HG03439 (cell line): ENCODE measurements around the gene SCAANT1.
A peak's percentile ranks its signal among the peaks of the same experiment; 100 is the strongest.

ENCODE experiments used
- ATAC-seq: cut with Tn5 transposase; IDR thresholded peaks from one replicate; pipeline ENCODE4 v1.9.1; 2021; ENCODE audit warnings: mild to moderate bottlenecking, moderate library complexity; ENCODE audit not compliant: unreplicated experiment

Gene SCAANT1

DNA sequence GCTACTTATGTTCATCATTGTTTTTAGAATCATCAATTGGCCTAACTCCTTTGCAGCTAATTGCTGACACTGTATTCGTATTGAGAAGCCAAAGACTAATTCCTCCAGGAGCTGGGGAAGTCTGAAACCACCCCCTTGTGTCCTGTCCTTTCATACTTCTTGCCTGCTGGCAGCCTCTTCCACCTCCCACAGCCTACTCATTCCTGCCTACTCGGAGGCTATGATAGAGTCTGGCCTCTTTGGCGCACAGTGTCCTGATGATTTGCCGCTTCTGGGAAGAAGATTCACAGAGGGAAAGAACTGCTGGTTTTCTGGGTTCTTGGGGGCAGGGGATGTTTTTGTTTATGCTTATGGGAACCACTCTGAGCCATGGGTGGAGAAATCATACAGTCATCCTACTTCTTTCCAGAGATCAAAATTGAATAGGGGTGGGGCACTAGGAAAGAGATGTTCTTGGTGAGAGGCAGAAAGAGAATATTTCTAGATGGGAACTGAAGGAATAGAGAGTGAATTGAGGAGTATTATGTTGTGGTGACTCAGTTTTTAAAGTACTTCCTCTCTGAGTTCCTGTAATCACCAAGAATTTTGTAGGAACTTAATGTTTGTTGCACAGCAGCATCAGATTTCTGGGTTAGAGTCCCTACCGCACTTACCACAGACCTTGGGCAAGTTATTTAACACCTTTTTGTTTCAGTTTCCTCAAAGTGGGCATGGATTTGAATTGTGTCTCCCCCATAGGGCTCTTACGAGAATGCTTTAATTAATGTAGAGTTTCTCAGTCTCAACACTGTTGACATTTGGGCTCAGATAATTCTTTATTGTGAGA is 22.1 kb upstream of the SCAANT1 start:
- no peak for ATAC-seq

DNA sequence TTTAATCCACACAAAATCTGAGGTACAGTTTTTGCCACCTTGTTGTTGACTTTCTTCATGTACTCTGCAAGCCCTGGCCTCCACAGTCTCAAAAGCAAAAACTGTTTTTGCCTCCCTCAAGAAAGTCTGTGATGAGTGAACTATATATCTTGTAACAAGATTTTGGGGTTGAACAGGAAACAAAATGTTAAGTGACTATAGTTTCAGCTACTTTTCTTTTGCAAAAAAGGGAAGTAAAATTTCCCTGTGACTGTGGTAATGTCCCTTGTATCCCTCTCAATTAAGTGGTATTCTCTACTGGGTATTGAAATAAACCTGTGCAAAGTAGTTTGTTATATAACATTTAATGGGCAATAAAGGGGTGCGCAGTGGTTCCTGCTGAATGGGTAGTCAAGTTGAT is 21.3 kb upstream of the SCAANT1 start:
- peak; percentile 45 for ATAC-seq

- ATAC-seq: no peak
These were observed 20.5 kb upstream of the SCAANT1 start for GRCh38 chr3:63932509-63933212.

DNA sequence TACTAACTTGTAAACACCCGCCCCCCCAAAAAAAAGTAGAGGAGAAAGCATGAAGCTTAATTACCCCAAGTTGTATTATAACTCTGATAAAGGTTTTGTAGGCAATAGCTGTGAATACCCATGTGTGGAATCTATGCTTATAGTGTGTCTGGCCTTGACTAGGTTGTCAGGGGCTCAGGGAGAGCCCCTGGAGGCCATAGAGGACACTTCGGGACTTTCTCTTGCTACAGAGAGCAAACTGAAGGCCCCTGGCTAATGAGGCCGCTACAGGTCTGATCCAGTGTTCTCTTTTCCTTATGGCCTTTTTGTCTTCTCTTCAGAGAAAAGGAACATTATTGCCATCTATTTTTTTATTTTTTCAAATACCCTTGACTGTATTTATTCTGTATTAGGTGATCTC is 19.1 kb upstream of the SCAANT1 start:
- no peak for ATAC-seq

- peak; percentile 54 for ATAC-seq
These were observed 15.5 kb upstream of the SCAANT1 start for GRCh38 chr3:63927422-63928280.

DNA sequence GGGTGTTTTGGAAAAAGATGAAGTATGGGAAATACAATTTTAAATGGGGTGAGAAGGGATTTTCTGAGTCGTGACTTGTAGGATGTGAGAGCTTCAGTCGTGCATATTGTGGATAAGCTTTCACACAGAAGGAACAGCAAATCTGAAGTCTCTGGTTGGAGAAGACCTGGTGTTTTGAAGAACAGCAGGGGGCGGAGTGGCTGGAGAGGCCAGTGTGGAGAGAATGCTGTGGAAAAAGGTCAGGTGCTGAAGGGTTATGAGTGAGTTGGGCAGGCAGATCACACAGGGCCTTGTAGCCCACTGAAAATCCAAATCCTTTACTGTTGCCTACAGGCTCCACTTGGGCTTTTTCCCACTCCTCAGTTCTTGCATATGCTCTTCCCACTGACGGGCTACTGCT is 14.1 kb upstream of the SCAANT1 start:
- ATAC-seq: no peak

DNA sequence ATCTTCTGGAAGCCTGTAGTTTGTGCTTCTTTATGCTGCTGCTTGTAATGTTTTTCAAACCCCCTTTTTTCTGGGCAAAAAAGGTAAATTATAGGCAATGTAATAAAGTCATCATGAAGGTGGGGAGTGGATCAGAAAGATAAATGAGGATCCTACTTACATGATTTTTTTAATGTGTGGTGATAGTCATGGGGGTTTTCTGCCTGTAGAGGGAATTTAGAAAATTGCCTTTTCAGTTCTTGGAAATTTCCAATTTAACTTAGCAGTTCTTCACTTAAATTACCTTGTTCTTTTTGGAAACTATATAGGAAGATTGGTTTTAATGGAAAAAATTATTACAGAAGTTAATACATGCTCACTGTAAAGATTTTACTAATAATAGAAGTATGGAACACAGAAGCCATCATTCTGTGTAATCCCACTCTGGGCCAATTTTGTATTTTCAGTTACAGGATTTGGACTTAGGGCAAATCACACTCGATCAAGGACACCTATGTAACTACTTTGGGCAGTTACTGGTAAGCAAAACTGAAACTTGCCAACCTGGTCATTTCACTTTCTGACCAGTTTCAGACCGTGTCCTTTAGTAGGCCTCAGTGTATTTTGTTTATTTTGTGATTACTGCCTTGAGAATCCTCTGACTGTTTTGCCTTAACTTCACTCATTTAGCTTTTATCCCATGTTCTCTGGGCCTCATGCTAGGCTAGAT is 10.5 kb upstream of the SCAANT1 start:
- no peak for ATAC-seq

DNA sequence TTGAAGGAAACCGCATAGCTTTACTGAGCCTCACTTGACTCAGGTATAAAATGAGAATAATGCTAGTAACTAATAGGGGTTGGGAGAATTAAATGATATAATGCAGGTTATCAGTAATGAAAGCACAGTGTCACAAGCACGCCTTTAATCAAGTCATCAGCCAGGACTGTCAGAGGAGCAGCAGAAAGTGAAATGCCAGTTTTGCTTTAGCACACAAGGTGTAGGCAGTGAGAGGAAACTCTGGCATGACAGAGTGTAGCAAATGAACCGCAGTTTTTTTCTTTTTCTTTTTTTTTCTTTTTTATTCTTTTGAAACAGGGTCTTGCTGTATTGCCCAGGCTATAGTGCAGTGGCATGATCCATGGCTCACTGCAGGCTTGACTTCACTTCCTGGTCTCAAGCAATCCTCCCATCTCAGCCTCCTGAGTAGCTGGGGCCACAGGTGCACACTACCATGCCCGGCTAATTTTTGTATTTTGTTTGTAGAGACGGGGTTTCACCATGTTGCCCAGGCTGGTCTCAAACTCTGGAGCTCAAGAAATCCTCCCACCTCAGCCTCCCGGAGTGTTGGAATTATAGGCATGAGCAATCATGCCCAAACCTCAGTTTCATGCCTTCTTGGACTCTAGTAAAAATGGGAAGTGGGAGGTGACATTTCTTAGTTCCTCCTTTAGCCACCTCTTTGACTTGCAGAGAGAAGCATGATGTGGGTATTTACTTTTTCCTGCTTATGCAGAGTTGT is 9.7 kb upstream of the SCAANT1 start:
- ATAC-seq: peak; percentile 64

DNA sequence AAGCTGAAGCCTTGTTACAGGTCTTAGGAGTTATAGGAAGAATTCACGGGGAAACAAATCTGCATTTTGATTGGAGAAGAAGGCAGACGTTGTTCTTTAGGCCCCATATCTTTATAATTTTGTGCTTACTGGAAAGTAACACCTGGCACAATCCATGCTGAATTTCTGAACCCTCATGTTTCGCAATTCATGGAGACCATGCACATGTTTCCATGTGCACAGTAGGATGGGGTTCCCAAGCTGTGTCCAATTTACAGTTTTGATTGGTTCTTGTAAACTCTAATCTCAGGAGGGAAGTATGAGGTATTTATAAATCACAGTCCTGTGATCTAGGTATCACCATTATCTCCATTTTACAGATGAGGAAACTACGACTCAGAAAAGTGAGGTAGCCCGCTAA is 7.8 kb upstream of the SCAANT1 start:
- ATAC-seq: no peak

DNA sequence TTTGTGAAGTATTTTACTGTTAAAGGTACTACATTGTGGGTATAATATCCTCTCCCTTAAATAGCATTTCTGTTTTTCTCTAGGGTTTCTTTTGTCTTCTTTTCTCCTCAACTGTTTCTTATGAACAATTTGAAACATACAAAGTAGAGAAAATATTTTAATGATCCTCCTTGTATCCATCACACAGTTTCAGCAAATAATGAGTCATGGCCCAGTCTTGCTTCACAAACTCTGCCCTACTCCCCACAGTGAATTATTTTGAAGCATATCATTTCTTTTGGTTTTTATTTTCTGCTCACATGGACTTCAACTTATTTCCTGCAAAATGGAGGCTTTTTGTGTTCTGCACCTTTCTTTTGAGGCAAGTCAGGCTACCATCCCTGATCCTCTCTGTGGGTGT is 6.1 kb upstream of the SCAANT1 start:
- no peak for ATAC-seq

DNA sequence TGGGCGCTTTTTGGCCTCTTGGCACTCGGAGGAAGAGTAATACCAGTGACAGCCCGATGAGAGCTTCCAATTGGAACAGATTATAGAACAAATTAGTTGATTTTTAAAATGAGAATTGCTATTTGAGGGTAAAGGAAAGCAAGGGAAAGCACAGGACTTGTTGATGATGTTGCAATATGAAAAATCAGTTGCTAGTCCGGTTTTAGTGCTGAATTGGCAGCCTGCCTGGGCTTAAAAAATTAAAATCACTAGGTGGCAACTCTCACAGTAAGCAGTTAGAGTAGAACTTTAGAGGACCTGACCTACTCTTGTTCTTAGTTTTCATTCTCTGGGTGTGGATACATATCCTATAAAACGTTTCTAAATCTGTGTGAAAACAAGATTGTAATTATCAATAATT is 2.1 kb upstream of the SCAANT1 start:
- no peak for ATAC-seq

DNA sequence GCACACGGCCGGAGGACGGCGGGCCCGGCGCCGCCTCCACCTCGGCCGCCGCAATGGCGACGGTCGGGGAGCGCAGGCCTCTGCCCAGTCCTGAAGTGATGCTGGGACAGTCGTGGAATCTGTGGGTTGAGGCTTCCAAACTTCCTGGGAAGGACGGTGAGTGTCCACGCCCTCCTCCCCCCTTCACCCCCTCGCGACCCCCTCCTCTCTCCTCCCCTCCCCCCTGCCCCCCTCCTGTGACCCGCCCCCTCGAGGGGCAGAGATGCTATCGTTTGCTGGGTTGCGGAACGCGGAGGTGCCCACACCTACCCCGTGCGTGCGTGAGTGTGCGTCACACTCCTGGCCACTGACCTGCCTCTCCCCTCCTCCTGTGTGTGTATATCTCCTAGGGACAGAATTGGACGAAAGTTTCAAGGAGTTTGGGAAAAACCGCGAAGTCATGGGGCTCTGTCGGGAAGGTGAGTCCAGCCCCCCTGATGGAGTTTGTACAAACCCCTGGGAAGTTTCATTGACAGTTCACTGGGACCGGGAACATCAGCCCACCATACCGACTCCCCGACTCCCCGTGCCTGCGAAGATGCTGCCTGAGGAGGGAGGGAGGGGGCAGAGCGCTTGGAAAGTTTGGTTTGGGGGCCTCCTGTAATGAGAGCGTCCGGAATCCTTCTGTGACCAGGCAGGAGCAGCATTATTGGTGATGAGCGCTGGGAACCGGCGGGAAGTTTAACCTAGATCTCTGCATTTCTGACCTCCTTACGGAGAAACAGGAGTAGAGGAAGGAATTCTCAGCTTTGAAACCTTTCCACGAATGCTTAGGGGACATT is 795 bp upstream of the SCAANT1 start:
- ATAC-seq: peak; percentile 10

DNA sequence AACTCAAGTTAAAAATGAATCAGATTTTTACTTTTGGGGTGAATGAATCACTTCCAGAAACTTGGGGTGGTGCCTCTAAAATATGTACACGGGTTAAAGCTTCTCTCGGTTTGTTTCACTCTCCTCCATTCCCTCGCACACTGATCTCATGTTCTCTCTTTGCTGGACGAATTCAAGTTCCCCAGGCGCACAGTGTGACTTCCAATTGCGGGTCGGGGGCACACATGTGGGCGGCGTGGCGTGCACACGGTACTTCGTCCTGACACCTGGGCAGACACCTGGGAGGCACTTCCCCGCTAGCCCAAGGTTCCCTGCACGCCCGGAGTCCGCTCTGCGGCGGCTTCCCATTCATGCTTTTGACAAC is 692 bp downstream of the SCAANT1 start:
- ATAC-seq: no peak

DNA sequence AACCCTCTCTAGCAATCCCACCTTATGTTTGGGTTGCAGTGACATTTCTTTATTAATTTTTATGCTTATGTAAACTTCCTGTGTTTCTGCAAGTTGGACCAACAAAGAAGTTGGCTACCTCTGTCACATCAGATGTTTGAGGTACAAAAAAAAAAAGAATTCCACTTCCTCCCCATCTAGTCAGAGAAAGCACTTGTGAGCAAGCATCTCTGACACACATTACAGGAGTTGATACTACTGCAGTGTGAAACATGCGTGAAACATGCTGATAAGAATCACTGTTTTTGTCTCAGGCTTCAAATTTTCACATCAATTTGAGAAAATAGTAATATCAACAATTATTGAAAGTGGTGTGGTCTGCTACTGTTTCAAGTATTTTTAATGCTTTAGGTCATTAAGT is 1.3 kb downstream of the SCAANT1 start:
- ATAC-seq: no peak

DNA sequence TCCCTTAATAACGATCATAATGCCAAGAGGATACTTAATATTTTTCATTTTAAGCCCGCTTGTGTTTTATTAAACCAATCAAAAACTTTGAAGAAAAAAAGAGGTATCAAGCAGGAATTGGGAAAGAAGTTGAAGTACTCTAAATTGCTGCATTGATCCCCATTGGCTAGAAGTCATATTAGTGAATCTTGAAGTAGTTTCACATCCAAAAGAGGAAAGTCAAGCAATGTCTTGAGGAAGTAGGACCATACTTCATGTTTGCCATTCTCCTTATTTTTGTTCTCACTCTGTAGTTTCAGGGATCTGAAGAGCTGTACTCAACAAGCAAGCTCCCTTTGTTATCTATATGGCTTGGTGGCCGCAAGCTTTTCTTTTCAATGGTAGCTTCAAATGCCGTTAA is 2.2 kb downstream of the SCAANT1 start:
- ATAC-seq: no peak

DNA sequence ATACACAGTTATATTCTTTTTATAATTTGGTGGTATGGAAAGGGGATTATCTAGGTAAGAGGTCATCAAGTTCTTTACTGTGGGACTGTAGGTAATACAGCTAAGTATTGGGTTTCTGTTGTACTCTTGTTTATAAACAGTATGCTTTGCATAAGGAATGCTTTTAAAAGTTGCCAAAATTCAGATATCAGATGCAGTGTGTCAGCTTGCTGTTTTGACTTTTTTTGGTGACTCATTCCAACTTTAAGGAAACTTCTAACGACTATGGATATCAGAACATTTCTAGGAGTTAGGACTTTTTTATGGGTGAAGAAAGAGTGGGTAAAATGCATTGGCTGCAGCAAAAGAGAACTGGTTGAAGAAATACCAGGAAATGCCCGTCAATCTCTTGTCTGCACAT is 2.8 kb downstream of the SCAANT1 start:
- no peak for ATAC-seq

DNA sequence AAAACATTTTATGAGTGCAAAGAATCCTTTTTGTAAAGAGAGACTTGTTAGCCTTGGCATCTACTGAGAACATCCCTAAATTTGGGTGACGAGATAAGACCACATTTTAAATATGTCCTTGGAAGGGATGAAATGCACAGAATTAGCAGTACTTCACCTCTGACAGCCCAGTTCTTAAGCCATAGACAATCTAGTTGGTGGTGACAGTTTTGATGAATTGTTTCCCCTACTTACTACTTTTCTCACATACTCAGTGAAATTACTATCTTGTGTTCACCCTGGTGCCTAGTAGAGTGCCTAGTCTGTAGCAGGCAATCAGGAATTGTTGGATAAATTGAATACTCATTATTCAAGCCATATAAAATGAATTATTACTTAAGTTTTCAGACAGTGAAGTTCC is 3.4 kb downstream of the SCAANT1 start:
- no peak for ATAC-seq

- no peak for ATAC-seq
These were observed 4.0 kb downstream of the SCAANT1 start for GRCh38 chr3:63908081-63908736.
